ENCODE measurements around the gene LARGE2.

- TF ChIP-seq ZFP3 (CRISPR knock-in tag; IDR thresholded peaks at IDR 0.05) = no peak
- TF ChIP-seq ZC3H10 (CRISPR knock-in tag; IDR thresholded peaks at IDR 0.05) = no peak
- TF ChIP-seq ZNF70 (CRISPR knock-in tag; IDR thresholded peaks at IDR 0.05) = no peak
Observed at GRCh38 chr11:45967506-45967905, 45.0 kb downstream of the LARGE2 start.

Measured in SK-N-SH treated with all-trans-retinoic acid at 6 μM for 48 hours (cell line).